ENCODE data around the gene BAG5.
"Not testable (repeated sequence)": the region's sequence is repeated elsewhere in the genome, so short reads cannot be mapped to it uniquely, and the experiment has no call there.

BAG5 gene

DNA sequence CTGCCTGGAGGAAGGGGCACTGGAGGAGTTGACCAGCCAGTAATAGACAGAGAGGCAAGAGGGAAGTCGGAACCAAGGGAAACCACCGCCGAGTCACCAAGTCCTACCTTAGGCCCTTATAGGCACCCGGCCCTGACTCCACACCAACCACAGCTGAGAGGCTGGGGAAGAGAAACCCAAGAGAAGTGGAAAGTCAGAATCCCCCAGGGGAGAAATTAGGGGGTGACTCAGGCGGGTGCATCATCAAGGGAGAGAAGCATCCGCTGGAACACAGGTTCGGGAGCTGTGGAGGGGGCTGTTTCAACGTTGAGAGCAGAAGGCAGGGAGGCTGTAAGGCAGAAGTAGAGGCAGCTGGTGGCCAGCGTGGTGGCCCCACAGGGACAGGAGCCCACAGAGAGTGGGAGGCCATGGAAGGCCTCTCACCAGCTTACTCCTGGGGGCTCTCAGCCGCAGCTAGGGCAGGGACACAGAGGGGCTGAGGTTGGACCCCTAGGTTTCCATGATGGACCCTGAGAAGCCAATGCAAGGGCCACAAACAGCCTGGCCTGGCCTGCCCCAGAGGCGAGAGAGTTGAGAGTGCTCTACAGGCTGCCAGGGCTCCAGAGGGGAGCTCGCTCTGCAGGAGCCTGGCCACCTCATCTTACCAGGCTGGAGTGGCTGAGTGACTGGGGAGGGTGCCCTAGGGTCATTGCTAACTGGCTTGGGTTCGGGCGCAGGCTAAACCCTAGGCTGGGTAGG is 34.9 kb downstream of the BAG5 start:
- H3K9me3 ChIP-seq (ENCODE audit: severe bottlenecking), result no peaks in the 10 kb centered on the region
- TF ChIP-seq, protein P1, sequence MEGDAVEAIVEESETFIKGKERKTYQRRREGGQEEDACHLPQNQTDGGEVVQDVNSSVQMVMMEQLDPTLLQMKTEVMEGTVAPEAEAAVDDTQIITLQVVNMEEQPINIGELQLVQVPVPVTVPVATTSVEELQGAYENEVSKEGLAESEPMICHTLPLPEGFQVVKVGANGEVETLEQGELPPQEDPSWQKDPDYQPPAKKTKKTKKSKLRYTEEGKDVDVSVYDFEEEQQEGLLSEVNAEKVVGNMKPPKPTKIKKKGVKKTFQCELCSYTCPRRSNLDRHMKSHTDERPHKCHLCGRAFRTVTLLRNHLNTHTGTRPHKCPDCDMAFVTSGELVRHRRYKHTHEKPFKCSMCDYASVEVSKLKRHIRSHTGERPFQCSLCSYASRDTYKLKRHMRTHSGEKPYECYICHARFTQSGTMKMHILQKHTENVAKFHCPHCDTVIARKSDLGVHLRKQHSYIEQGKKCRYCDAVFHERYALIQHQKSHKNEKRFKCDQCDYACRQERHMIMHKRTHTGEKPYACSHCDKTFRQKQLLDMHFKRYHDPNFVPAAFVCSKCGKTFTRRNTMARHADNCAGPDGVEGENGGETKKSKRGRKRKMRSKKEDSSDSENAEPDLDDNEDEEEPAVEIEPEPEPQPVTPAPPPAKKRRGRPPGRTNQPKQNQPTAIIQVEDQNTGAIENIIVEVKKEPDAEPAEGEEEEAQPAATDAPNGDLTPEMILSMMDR (IDR thresholded peaks at IDR 0.05; ENCODE audit: low read depth, low read length), result no peak
- H3K27ac ChIP-seq, result peak overlapping the region; percentile 98
- DNase-seq, result no peak
- H3K36me3 ChIP-seq, result peaks cover 13% of the 10 kb centered on the region
- H3K4me3 ChIP-seq (ENCODE audit: low read depth, low read length), result peak overlapping the region; percentile 59
- no peaks in the 10 kb centered on the region for H3K27me3 ChIP-seq (ENCODE audit: insufficient read depth, low read depth, severe bottlenecking)

DNA sequence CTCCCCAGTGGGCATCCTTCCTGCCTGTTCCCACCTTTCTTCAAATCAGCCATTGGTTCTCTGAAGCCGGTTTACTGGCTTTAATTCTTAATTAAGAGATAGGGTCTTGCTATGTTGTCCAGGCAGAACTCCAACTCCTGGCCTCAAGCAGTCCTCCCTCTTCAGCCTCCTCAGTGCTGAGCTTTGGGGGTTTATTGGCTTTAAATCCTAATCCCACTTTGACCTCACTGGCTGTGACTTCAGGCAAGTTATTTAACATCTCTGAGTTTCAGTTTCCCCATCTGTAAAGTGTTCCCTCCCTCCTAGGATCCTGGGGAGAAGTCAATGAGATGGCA is 35.6 kb downstream of the BAG5 start:
- no peaks in the 10 kb centered on the region for H3K9me3 ChIP-seq (ENCODE audit: severe bottlenecking)
- TF ChIP-seq, protein P1 (IDR thresholded peaks at IDR 0.05; ENCODE audit: low read depth, low read length), result no peak
- no peak for DNase-seq
- peaks cover 13% of the 10 kb centered on the region for H3K36me3 ChIP-seq
- no peaks in the 10 kb centered on the region for H3K27me3 ChIP-seq (ENCODE audit: insufficient read depth, low read depth, severe bottlenecking)
- H3K27ac ChIP-seq, result peak overlapping the region; percentile 98
- H3K4me3 ChIP-seq (ENCODE audit: low read depth, low read length), result no peak overlapping the region

GRCh38 chr14:103526247-103526913 is 36.1 kb downstream of the BAG5 start:
- TF ChIP-seq, protein P1 (IDR thresholded peaks at IDR 0.05; ENCODE audit: low read depth, low read length), result no peak
- Histone ChIP-seq H3K27me3 (ENCODE audit: insufficient read depth, low read depth, severe bottlenecking) (no peaks in the 10 kb centered on the region), H3K27ac (peak overlapping the region; percentile 98), H3K9me3 (ENCODE audit: severe bottlenecking) (no peaks in the 10 kb centered on the region), H3K4me3 (ENCODE audit: low read depth, low read length) (no peak overlapping the region), H3K36me3 (peaks cover 18% of the 10 kb centered on the region)
- DNase-seq, result no peak

GRCh38 chr14:103525430-103526246 is 36.8 kb downstream of the BAG5 start:
- DNase-seq, result peak; percentile 66
- not testable (repeated sequence) for H3K9me3 ChIP-seq (ENCODE audit: severe bottlenecking); H3K4me3 ChIP-seq (ENCODE audit: low read depth, low read length); H3K27me3 ChIP-seq (ENCODE audit: insufficient read depth, low read depth, severe bottlenecking)
- Histone ChIP-seq H3K36me3 (peaks cover 20% of the 10 kb centered on the region), H3K27ac (peak overlapping the region; percentile 98)

- Histone ChIP-seq H3K4me3 (ENCODE audit: low read depth, low read length) (no peak overlapping the region), H3K36me3 (peaks cover 26% of the 10 kb centered on the region), H3K27ac (peak overlapping the region; percentile 71), H3K9me3 (ENCODE audit: severe bottlenecking) (no peaks in the 10 kb centered on the region), H3K27me3 (ENCODE audit: insufficient read depth, low read depth, severe bottlenecking) (no peaks in the 10 kb centered on the region)
- TF ChIP-seq, protein P1 (IDR thresholded peaks at IDR 0.05; ENCODE audit: low read depth, low read length), result peak; percentile 42
- no peak for DNase-seq
Measured at GRCh38 chr14:103524002-103524935, 38.2 kb downstream of the BAG5 start.

All from WERI-Rb-1 (cell line).